Regular cardiac myocyte (primary cell): ENCODE results near the gene TBC1D3D. TPM values are rescaled to one million over a fixed set of nuclear protein-coding genes. Genes with fewer than 3 reads are reported as not detected.

ENCODE experiments used
- total RNA-seq: library from RNA; depleted of rRNA; stranded (reverse); fragments of >200 nt; gene quantifications from 2 replicates; pipeline ENCODE4 v1.2.3, GENCODE V29; 2014

The TBC1D3D gene
- not detected in 2 replicates for total RNA-seq

DNA sequence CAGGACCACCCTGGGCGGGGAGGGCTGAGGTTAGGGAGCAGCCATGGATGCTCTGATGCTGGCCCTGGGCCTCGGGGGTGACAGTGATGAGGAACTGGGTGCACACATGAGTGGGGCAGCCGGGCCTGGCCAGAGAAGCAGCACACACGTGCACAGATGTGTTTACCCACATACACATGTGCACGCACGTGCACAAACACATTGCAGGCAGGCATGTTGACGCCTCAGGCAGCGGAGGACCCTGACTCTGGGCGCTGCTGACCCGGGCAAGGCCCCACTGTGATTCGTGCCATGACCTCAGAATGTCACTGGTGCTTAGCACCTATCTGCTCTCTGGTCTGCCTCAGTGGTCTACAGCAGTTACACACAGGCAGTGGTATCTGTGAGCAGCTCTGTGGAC lies at the start of gene TBC1D3D:
TSS of gene TBC1D3D (plus strand) at position 301 of the 400 bp plus-strand sequence. CDS start 1,585 bp downstream, outside the sequence.

DNA sequence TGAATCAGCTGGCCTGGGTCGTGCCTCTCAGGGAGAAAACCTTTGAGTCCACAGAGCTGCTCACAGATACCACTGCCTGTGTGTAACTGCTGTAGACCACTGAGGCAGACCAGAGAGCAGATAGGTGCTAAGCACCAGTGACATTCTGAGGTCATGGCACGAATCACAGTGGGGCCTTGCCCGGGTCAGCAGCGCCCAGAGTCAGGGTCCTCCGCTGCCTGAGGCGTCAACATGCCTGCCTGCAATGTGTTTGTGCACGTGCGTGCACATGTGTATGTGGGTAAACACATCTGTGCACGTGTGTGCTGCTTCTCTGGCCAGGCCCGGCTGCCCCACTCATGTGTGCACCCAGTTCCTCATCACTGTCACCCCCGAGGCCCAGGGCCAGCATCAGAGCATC lies 14.8 kb upstream of the TBC1D3D start, which contains the start of gene TBC1D3L:
TSS of gene TBC1D3L (minus strand) at position 101 of the 400 bp plus-strand sequence. CDS start 1,540 bp downstream, outside the sequence.

Other genes with a start within 250 kb of the TBC1D3D start
- not detected in 2 replicates for gene TBC1D3K, start 79.6 kb upstream of the TBC1D3D start, total RNA-seq
- gene TBC1D3L, start 14.9 kb upstream of the TBC1D3D start, total RNA-seq, result 1.3 and 3.4 TPM in 2 replicates
- not detected in 2 replicates for gene TBC1D3C, start 64.7 kb downstream of the TBC1D3D start, total RNA-seq
- gene TBC1D3E, start 124.0 kb downstream of the TBC1D3D start, total RNA-seq, result not detected in 2 replicates
- not detected in 2 replicates for gene TBC1D3, start 188.6 kb downstream of the TBC1D3D start, total RNA-seq